ENCODE measurements around the gene TOMM22.
A peak's percentile ranks its signal among the peaks of the same experiment; 100 is the strongest.
"Not testable (repeated sequence)": the region's sequence is repeated elsewhere in the genome, so short reads cannot be mapped to it uniquely, and the experiment has no call there.

The TOMM22 gene

GRCh38 chr22:38681582-38682335, at the start of gene TOMM22:
TSS of gene TOMM22 (plus strand) at chr22:38681957. CDS start at chr22:38681979, 22 bp downstream.
- DNase-seq = peak; percentile 68

GRCh38 chr22:38632528-38632927, 49.2 kb upstream of the TOMM22 start:
- DNase-seq = no peak

GRCh38 chr22:38638216-38638615, 43.5 kb upstream of the TOMM22 start:
- no peak for DNase-seq

GRCh38 chr22:38638728-38639127, 43.0 kb upstream of the TOMM22 start:
- no peak for DNase-seq

GRCh38 chr22:38641476-38642040, 40.2 kb upstream of the TOMM22 start:
- DNase-seq = no peak

GRCh38 chr22:38644245-38644644, 37.5 kb upstream of the TOMM22 start:
- DNase-seq = not testable (repeated sequence)

GRCh38 chr22:38645430-38645829, 36.3 kb upstream of the TOMM22 start:
- no peak for DNase-seq

GRCh38 chr22:38649841-38650522, 31.8 kb upstream of the TOMM22 start:
- peak; percentile 2 for DNase-seq

- DNase-seq = no peak
Measured at GRCh38 chr22:38652859-38653258, 28.9 kb upstream of the TOMM22 start.

- no peak for DNase-seq
Measured at GRCh38 chr22:38653741-38654140, 28.0 kb upstream of the TOMM22 start.

GRCh38 chr22:38655519-38656255, 26.1 kb upstream of the TOMM22 start:
- DNase-seq = no peak

GRCh38 chr22:38656256-38657044, 25.3 kb upstream of the TOMM22 start, which contains the start of the genes CBY1 and FAM227A:
TSS of gene CBY1 (plus strand) at chr22:38656638. CDS start at chr22:38668055, 11,417 bp downstream.
TSS of gene FAM227A (minus strand) at chr22:38656392. CDS start at chr22:38650168, 6,224 bp downstream.
- DNase-seq = peak; percentile 78

GRCh38 chr22:38657045-38657909, 24.5 kb upstream of the TOMM22 start:
- DNase-seq = no peak

GRCh38 chr22:38674888-38675287, 6.9 kb upstream of the TOMM22 start:
- DNase-seq = no peak

- DNase-seq = no peak
Measured at GRCh38 chr22:38675833-38676232, 5.9 kb upstream of the TOMM22 start.

- DNase-seq = no peak
Measured at GRCh38 chr22:38684895-38685294, 3.1 kb downstream of the TOMM22 start.

GRCh38 chr22:38685761-38686160, 4.0 kb downstream of the TOMM22 start:
- no peak for DNase-seq

- no peak for DNase-seq
Measured at GRCh38 chr22:38689651-38690050, 7.9 kb downstream of the TOMM22 start.

- DNase-seq = no peak
Measured at GRCh38 chr22:38694049-38694448, 12.3 kb downstream of the TOMM22 start.

GRCh38 chr22:38694940-38695339, 13.2 kb downstream of the TOMM22 start:
- DNase-seq = no peak
